AG04450 (cell line): ENCODE measurements around the gene ITPR3. TPM values are rescaled to one million over a fixed set of nuclear protein-coding genes. Genes with fewer than 3 reads are reported as not detected.

Experiments used
- CTCF ChIA-PET: fragments of 300-600, 350-600 bp; formaldehyde crosslinking; extraction: SDS; loops from one replicate; lab custom pipeline; 2022; ENCODE audit warnings: antibody characterized with exemption, inconsistent platforms; lab: Charles Lee
- POLR2A ChIA-PET: fragments of 350-600 bp; formaldehyde crosslinking; extraction: SDS; loops from one replicate; lab custom pipeline; 2021; ENCODE audit warnings: antibody characterized with exemption, inconsistent platforms; lab: Yijun Ruan, JAX
- DNase-seq: peaks from one replicate; pipeline ENCODE4 v3.0.0-alpha.2; 2011; ENCODE audit warnings: low read depth, low spot score
- H3K27ac ChIP-seq: one replicate; pipeline ENCODE4 v1.5.1; 2012; ENCODE audit warnings: low read depth, low read length, control low read depth
- H3K27me3 ChIP-seq: one replicate; pipeline ENCODE4 v1.6.0; 2012; ENCODE audit warnings: low read length; ENCODE audit not compliant: control insufficient read depth, insufficient read depth
- H3K4me3 ChIP-seq: 2 replicates; pipeline ENCODE4 v1.5.1; 2011; ENCODE audit warnings: mild to moderate bottlenecking, low read depth, low read length, control low read depth
- H3K9me3 ChIP-seq: 2 replicates; pipeline ENCODE4 v1.5.1; 2012; ENCODE audit warnings: low read length; ENCODE audit not compliant: control insufficient read depth, insufficient read depth
- polyA plus RNA-seq: library from polyadenylated mRNA; depleted of rRNA; stranded (reverse); fragments of >200 nt; gene quantifications from 2 replicates; pipeline ENCODE4 v1.2.3, GENCODE V29; 2011
- TF ChIP-seq, protein P1 (sequence below): IDR thresholded peaks from 2 replicates; pipeline ENCODE4 v1.5.1; 2011; ENCODE audit warnings: low read depth, low read length, control low read depth, inconsistent platforms

ITPR3 gene
- polyA plus RNA-seq, 1 experiment, result 4.4 TPM

DNA sequence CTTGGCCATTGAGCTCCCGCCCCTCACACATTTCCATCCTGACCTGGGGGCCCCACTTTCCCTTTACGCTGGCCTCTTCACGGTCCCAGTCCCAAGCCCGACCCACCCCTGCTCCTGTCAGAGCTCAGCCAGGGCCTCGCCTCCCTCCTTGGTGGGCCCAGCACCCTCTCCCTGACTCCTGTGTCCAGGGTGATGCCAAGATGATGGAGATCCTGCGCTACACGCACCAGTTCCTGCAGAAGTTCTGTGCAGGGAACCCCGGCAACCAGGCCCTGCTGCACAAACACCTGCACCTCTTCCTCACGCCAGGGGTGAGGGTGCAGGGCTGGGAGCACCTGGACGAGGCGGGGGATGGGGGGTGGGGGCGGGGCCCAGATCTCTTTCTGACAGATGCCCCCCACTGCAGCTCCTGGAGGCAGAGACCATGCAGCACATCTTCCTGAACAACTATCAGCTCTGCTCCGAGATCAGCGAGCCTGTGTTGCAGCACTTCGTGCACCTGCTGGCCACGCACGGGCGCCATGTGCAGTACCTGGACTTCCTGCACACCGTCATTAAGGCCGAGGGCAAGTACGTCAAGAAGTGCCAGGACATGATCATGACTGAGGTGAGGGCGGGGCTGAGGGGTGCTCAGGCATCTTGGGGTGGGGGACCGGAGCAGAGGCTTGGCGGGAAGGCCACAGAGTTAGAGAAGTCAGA, 57.3 kb downstream of the ITPR3 start:
- TF ChIP-seq, protein P1, sequence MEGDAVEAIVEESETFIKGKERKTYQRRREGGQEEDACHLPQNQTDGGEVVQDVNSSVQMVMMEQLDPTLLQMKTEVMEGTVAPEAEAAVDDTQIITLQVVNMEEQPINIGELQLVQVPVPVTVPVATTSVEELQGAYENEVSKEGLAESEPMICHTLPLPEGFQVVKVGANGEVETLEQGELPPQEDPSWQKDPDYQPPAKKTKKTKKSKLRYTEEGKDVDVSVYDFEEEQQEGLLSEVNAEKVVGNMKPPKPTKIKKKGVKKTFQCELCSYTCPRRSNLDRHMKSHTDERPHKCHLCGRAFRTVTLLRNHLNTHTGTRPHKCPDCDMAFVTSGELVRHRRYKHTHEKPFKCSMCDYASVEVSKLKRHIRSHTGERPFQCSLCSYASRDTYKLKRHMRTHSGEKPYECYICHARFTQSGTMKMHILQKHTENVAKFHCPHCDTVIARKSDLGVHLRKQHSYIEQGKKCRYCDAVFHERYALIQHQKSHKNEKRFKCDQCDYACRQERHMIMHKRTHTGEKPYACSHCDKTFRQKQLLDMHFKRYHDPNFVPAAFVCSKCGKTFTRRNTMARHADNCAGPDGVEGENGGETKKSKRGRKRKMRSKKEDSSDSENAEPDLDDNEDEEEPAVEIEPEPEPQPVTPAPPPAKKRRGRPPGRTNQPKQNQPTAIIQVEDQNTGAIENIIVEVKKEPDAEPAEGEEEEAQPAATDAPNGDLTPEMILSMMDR, result no peak
- Histone ChIP-seq H3K9me3 (no peaks in the 10 kb centered on the region), H3K27me3 (no peaks in the 10 kb centered on the region), H3K27ac (no peak overlapping the region), H3K4me3 (no peak overlapping the region)
- ChIA-PET CTCF (no interaction called here), POLR2A (interaction anchor here (0.6 kb wide), 1 partner anchor 92 kb away, joined by 3 read pairs; no protein-coding TSS in a partner anchor)
- DNase-seq, result no peak

DNA sequence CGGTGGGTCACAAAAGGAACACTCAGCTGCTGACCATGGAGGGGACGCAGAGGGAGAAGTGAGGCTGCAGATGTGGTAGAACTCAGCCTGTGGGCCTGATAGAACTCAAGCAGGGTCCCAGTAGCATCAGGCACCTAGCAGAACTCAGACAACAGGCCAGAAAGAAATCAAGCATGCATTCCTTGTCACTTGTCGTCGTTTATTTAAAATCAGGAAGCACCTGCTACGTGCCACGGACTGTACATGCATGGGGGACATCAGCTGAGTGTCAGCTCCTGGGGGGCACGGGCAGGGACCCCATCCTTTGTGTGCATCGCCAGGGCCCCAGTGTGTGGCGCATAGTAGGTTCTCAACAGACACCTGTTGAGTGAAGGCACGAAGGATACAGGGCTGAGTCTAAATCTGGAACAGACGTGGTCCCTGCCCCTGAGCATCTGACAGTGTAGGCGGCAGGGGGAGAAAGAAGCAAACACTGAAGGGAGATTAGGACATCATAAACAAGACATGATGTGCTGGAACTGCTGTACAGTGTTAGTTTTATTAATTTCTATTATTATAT, 57.9 kb downstream of the ITPR3 start:
- TF ChIP-seq, protein P1, result no peak
- CTCF ChIA-PET, result no interaction called here
- H3K4me3 ChIP-seq, result no peak overlapping the region
- no peak for DNase-seq
- H3K9me3 ChIP-seq, result no peaks in the 10 kb centered on the region
- POLR2A ChIA-PET, result interaction anchor here (0.6 kb wide), 1 partner anchor 92 kb away, joined by 3 read pairs; no protein-coding TSS in a partner anchor
- no peaks in the 10 kb centered on the region for H3K27me3 ChIP-seq
- H3K27ac ChIP-seq, result no peak overlapping the region

DNA sequence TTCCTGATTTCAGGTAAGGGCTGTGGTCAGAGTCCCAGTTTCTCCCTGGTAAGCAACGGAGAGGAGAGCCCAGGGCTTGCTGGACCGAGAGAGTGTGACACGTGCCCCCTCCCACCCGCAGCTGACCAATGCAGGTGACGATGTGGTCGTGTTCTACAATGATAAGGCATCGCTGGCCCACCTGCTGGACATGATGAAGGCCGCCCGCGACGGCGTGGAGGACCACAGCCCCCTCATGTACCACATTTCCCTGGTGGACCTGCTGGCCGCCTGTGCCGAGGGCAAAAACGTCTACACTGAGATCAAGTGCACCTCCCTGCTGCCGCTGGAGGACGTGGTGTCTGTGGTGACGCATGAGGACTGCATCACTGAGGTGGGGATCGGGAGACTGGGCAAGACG, 58.6 kb downstream of the ITPR3 start:
- ChIA-PET POLR2A (no interaction called here), CTCF (no interaction called here)

DNA sequence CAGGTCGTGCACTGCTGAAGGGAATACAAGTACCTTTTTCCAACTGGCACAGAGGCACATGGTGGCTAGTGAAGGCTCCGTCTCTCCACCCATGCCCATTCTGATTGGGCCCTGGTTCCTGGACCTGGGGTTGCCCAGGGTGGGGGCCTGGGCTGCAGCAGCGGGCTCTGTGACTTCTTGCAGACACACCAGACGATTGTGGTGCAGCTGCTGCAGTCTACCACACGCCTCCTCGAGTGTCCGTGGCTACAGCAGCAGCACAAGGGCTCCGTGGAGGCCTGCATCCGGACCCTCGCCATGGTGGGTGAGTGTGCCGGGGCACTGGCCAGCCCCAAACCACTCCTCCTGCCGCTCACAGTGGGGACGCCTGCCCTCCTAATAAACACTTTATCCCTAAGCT, 61.2 kb downstream of the ITPR3 start:
- Histone ChIP-seq H3K27me3 (no peaks in the 10 kb centered on the region), H3K4me3 (no peak overlapping the region), H3K9me3 (no peaks in the 10 kb centered on the region), H3K27ac (no peak overlapping the region)
- ChIA-PET CTCF (no interaction called here), POLR2A (no interaction called here)
- TF ChIP-seq, protein P1, result no peak
- no peak for DNase-seq

More for the DNA sequence above, 58.6 kb downstream of the ITPR3 start:
- Histone ChIP-seq H3K9me3 (no peaks in the 10 kb centered on the region), H3K4me3 (no peak overlapping the region), H3K27me3 (no peaks in the 10 kb centered on the region), H3K27ac (no peak overlapping the region)
- TF ChIP-seq, protein P1, result no peak
- DNase-seq, result no peak

DNA sequence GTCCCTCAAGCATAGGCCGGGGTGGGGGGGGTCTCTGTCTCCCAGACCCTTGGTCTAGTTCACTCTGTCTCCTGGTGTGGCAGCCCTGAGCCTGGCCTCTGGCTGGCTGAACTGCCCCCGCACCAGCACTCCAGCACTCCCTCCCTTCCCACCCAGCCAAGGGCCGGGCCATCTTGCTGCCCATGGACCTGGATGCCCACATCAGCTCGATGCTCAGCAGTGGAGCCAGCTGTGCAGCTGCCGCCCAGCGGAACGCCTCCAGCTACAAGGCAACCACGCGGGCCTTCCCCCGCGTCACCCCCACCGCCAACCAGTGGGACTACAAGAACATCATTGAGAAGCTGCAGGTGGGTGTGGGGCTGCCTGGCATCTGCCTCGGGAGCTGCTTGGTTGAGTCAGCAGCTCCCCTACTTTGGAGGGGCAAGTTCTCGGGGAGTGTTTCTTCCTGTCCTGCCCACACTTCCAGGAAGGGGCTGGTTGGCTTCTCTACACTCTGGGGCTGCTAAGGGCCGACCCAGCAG, 62.0 kb downstream of the ITPR3 start:
- Histone ChIP-seq H3K27ac (no peak overlapping the region), H3K9me3 (no peaks in the 10 kb centered on the region), H3K4me3 (no peak overlapping the region), H3K27me3 (no peaks in the 10 kb centered on the region)
- TF ChIP-seq, protein P1, result no peak
- ChIA-PET CTCF (no interaction called here), POLR2A (interaction anchor here (0.7 kb wide), 1 partner anchor 286 kb away, joined by 4 read pairs; no protein-coding TSS in a partner anchor)
- DNase-seq, result no peak
